LoVo (cell line): ENCODE measurements around the gene ZNF524.

Experiments used
- DNase-seq: peaks from one replicate; pipeline ENCODE4 v3.0.0-alpha.2; 2016; ENCODE audit warnings: low spot score

The ZNF524 gene

DNA sequence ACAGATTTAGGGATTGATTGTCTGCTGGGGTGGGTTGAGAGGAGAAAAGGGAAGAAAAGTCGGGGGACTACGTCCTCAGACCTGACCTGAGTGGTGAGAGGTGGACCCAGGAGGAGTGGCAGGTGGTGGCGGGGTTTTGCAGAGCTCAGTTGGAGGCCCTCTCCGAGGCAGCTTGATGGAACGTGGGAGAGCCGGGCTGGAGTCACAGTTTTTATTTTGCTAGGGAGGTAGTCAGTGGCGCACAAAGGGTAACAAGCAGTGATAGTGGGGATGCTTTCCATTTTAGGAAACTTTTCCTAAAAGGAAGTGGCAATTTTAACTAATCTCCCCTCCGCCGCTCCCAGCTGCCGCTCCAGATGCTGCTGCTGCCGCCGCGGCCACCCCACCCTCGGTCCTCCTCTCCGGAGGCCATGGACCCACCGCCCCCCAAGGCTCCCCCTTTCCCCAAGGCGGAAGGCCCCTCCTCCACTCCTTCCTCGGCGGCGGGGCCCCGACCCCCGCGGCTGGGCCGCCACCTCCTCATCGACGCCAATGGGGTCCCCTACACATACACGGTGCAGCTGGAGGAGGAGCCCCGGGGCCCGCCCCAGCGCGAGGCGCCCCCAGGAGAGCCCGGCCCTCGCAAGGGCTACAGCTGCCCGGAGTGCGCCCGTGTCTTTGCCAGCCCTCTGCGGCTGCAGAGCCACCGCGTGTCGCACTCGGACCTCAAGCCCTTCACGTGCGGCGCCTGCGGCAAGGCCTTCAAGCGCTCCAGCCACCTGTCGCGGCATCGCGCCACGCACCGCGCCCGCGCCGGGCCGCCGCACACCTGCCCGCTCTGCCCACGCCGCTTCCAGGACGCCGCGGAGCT is 42.3 kb downstream of the ZNF524 start:
- DNase-seq, result peak; percentile 41

DNA sequence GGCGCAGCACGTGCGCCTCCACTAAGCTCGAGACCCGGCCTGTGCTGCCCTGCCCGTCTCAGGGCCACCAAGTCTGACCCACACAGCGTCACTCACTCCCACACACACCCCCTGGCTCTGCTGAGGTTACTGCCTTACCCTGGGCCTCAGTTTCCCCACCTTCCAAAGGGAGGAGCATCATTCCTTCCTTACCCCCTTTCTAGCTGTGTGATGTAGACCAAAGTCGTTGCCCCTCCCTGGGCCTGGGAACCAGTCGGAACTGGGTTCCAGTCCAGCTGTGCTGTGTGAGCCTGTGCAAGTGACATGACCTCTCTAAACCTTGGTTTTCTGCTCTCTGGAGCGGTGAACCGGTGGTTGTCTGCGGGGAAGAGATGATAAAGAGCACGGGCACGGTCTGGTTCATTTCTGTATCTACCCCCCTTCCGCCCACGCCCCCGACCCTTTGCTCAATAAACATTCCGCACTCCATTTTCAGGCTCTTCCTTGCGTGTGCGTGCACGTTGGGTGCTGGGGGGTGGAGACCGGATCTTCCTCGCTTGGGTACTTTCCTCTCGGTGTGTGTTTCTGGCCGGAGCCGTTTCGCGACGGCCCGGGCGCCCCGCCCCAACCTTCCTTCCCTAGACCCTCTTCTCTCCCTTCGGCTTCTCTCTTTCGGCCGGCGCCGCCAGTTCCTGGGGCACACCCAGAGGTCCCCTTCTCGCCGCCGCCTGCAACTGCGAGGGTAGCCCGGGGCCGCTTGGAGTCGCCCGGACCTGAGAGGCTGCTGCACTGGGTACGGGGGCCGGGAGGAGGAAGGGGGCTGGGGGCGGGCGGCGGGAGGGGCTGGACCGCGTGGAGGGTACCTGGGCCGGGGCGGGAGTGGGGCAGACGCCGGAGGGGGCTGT is 43.2 kb downstream of the ZNF524 start, which contains the start of gene ZNF581:
ZNF581 (plus strand) TSS at position 647 of the 884 bp plus-strand sequence. CDS start 923 bp downstream, outside the sequence.
- peak; percentile 80 for DNase-seq

DNA sequence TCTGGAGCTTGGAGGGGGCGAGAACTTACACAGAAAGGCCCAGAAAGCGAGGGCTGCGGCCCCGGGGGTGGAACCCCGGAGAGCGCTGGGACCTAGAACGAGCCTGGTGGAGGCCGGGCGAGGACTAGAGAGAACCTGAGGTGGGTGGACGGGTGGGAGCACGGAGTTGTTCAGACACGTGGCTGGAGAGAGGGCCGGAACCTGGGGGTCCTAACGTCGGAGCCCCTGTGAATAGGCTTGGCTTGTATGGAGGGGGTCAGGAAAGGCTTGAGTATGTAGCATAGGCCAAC is 43.7 kb downstream of the ZNF524 start:
- DNase-seq, result no peak

DNA sequence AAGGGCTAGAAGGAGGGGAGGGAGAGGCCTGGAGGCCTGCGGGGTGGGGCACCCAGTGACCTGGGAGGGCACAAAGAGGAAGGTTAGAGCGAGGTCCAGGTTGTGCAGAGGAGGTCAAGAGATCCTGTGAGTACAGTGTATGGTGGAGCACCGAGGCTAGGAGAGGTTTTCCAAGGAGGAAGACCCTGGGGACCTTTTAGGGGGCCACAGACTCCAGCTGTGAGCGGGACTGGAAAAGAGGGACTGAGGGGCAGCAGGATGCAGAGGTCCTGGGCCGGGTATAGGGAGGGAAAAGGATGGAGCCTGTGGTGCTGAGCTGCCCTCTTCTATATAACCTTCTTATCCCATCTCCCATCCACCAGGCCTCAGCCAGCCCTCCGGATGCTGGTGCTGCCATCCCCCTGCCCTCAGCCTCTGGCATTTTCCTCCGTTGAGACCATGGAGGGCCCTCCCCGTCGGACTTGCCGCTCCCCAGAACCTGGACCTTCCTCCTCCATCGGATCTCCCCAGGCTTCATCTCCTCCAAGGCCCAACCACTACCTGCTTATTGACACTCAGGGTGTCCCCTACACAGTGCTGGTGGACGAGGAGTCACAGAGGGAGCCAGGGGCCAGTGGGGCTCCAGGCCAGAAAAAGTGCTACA is 44.2 kb downstream of the ZNF524 start:
- DNase-seq, result no peak

DNA sequence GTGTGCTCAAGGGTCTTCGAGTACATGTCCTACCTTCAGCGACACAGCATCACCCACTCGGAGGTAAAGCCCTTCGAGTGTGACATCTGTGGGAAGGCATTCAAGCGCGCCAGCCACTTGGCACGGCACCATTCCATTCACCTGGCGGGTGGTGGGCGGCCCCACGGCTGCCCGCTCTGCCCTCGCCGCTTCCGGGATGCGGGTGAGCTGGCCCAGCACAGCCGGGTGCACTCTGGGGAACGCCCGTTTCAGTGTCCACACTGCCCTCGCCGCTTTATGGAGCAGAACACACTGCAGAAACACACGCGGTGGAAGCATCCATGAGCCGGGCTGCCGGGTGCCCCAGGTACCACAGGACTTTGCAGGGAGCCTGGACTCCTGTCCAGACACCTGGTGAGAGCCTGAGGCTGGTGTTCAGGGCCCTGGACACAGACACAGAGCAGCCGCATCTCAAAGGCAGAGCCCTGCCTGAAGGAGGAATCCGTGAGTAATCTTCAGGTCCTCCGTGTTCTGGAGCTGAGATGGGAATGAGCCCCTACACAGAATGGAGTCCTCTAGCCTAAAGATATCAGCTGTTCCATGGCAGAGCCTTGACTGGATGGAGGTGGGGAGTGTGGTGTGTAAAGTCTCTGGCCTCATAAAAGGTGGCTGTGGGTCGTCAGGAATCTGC is 44.9 kb downstream of the ZNF524 start:
- no peak for DNase-seq

DNA sequence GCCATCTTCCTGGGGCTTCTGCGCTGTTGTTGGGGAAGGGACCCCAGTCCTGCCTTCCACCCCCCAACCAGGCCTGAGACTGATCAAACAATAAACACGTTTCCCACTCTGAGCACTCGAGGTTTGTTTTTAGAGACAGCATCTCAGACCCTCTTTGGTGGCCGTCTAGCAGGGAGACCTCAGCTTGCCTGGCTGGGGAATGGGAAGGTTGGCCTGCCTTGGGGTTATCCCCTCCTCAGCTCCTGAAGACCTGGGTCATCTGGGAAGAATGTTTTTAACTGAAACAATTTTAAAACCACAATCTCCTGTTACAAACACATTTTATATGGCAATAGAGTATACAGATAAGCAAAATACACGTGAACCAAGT is 45.4 kb downstream of the ZNF524 start:
- no peak for DNase-seq

DNA sequence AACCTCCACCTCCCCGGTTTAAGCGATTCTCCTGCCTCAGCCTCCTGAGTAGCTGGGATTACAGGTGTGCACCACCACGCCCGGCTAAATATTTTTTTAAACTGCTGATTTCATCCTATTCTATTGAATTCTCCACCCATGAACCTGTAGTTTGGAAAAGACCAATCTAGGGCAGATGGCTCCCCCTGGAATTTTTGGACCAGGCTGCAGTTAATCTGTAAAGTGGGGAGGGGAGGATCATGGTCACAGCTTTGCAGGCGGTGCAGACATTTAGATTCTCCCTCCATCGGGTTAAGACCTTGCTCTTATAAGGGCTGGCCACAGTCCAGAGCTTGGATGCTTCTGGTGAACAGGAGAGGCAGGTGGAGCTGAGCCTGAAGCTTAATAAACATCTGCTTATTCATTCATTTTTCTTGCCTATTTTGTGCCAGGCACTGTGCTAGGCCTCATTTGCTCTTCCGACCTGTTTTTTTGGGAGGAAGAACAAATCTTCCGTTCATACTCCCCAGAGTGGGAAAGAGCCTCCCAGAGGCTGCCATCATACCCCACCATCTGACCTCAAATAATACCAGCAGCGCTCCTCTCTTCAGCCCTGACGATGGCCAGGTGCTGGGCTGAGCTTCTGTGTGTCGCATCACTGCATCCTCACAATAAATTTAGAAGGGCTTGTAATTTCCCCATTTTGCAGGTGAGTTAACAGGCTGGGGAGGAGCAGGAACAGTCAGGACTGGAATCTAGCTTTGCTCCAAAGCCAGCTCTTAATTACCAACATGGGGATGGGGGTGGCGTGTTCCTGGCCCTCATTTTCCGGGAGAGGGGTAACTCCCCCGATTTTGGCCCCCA is 47.0 kb downstream of the ZNF524 start:
- no peak for DNase-seq

DNA sequence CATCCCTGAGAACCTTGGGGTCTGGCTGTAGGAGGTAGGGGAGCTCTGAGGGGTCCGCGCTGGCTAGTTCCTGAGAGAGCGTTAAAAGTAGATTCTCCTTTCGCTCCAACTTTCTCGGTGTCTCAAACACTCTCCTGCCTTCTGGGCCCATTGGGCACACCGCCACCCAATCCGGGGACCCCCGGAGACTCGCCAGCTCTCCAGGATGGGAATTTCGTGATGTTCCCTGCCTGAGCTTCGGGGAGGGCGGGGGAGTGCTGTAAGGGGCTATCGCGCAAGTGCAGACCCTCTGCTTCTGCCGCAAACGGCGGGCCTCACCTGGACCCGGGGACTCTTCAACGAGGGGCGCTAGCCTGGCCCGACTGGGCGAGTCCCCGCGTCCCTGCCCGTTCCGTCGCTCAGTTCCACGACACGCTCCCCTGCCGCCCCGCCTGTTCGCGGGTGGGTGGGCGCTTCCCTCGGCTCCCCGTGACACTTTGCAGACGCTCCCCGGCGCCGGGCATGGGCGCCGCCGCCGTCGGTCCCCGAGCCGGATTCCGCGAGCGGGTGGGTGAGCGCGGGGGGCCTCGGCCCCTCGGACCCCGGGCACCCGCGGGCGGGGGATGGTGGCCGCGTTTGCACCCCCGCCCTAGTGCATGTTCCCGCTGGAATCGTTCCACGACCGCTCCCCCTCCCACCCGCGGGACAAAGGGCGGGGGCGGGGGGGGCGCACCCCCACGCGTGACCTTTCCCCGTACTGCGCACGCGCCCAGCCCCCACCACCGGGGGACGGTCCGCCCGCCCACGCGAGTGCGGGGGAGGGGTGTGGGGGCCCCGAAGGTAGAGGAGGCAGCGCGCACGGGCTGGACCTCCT is 47.9 kb downstream of the ZNF524 start, which contains the start of gene CCDC106:
CCDC106 (plus strand) TSS at position 481 of the 853 bp plus-strand sequence. CDS start 835 bp downstream, outside the sequence.
- DNase-seq, result peak; percentile 58

DNA sequence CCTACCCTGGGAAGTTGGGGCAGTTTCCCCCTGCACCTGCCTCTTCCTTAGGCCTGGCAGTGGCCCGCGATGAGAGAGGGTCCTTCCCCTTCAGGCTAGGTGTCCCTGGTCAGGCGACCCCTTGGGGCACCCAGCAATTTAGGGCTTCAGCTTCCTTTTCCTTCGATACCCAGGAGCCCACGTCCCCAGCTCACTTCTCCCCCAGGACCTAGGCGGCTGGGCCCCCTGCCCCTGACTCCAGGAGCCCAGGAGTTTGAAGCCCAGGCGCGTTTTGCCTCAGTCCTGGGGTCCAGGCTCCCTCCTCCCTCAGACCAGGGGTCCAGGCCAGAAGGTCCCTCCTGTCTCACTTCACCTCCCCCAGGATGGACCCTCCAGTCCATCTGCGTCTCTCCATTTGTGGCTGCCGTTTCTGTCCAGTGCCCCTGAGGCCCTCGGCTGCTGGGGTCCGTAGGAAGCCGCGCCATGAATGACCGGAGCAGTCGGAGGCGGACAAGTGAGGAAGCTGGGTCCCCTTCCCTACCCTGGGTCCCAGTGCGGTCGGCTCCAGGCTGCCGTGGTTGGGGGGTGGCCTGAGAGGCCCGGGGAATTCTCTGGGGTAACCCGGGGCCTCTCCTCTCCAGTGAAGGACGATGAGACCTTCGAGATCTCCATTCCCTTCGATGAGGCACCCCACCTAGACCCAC is 48.6 kb downstream of the ZNF524 start:
- DNase-seq, result no peak

DNA sequence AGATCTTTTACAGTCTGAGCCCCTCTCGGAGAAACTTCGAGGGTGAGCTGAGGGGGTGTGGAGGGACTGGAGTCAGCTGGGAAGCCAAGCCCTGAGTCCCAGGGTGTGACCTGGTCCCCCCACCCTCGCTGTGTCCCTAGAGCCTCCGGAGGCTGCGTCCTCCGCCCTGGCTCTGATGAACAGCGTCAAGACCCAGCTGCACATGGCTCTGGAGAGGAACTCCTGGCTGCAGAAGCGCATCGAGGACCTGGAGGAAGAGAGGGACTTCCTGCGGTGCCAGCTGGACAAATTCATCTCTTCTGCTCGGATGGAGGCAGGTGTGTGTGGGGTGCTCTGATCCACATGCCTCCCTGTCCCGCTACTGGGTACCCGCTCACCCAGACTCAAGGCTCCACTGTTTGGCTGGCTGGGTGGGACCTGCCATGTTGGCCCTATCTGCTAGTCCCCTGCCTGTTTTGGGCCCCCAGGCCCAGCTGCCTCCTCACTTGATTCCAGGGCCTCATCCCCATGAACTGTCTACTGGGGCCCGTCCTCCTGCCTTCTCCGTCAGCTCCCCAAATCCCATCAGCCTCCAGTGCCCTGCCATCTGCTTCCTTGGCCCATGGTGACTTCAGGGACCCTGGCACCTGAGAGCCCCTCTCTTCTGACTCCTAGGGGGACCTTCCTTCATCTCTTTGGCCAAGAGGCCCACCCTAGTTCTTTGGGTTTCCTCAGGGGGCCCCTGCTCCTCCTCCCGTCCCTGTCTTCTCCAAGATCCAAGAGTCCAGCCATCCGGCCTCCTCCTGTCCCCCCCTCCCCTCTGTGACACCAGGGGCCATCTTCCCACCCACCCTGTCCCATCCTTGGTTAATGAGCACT is 49.4 kb downstream of the ZNF524 start:
- no peak for DNase-seq

DNA sequence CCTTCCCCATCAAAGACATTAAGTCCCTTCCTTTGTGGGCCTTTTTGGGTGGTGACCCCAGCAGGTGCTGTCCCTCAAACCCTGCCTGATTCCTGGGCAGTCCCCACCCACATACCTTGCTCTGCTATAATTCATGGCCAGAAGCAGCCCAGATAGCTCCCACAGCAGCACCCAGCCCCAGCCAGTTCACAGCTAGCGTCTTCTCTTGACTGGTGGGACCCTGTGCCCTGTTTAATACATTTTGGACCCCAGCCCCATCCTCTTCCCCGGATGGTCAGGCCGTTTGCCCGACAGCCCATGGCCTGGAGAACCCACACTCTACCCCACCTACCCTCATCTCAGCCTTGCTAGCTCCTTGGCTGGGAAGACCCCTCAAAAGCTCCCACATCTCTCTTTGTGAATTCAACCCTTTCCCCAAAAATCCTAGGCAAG is 50.1 kb downstream of the ZNF524 start:
- no peak for DNase-seq

DNA sequence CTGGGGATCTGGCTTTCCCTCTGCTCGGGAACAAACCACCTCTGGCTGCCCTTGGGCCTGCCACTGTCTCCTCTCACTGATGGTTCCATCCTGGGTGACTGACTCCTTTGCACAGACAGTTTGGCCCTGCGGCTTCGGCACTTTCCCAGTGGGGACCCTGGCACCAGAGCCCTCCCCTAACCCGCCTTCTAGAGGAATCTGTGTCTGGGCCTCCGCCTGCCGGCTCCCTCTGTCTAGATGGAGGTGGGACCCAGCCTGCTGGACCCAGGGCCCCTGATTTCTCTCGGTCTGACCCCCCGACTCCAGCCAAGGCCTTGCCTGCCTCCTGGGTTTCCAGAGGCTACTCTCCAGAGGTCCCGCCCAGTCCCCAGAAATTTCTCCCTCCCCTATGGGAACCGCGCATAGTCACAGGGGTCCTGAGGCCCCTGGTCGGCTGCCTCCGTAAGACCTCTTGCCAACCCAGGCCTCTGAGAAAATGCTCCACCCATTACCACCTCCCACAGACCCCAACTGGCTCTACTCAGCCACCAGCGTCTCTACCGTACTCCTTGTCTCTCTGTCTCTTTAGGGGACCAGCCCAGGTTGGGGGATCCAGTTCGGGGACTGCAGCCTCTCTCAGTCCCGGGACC is 50.6 kb downstream of the ZNF524 start:
- no peak for DNase-seq

DNA sequence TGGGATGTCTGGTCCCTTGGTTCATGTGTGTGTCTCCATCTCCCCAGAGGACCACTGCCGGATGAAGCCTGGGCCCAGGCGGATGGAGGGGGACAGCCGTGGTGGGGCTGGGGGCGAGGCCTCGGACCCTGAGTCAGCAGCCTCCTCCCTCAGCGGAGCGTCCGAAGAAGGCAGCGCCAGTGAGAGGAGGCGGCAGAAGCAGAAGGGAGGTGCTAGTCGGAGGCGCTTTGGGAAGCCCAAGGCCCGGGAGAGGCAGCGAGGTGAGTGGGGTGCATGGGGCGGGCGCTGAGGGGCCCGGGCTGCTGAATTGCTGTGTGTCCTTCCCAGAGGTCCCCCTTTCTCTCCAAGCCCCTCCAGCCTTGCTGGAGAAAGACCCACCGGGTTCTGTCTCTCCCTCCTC is 51.1 kb downstream of the ZNF524 start:
- DNase-seq, result no peak

DNA sequence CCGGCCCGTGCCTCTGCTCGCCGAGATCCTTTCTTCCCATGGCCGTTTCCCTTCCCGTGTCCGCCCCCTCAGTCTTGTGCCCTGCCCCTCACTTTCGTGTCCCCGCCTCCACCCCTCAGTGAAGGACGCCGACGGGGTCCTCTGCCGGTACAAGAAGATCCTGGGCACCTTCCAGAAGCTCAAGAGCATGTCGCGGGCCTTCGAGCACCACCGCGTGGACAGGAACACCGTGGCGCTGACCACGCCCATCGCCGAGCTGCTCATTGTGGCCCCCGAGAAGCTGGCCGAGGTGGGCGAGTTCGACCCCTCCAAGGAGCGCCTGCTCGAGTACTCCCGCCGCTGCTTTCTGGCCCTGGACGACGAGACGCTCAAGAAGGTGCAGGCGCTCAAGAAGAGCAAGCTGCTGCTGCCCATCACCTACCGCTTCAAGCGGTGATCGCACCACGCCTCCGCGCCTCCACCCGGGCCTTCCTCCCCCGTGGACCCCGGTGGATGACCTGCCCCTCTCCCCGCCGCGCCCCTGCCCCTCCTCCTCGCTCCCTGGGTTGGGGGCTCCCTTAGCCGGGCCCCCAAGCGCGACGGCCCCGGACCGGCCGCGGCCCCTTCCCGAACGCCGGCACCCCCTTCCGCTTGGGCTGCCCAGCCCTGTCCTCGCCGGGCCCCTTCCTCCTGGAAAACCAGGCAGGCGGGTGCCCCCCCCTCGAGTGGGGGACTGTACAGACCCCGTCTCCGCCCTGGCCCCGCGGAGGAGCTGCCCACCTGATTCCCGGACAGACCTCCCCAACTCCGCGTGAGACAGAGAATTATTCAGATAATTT is 52.4 kb downstream of the ZNF524 start:
- no peak for DNase-seq
